Measurements from ENCODE around the gene NEK11. TPM values are rescaled to one million over a fixed set of nuclear protein-coding genes. Genes with fewer than 3 reads are reported as not detected.

The NEK11 gene
- polyA plus RNA-seq, 3 donors, result 0.31 to 0.56 (median 0.43) TPM

GRCh38 chr3:131081224-131081623 lies 54.5 kb downstream of the NEK11 start:
- H3K4me1 ChIP-seq (ENCODE audit: control insufficient read depth in 1 of 2, insufficient read depth in 2 of 2, low read length in 2 of 2), result no peaks in the 10 kb centered on the region
- Mint-ChIP-seq H3K36me3 (no peaks in the 10 kb centered on the region), H3K4me1 (no peaks in the 10 kb centered on the region), H3K27me3 (ENCODE audit: low read depth in 3 of 3) (peaks cover 1 to 2% (median 1%) of the 10 kb centered on the region in 3 donors), H3K9me3 (no peaks in the 10 kb centered on the region), H3K4me3 (no peak overlapping the region), H3K27ac (no peak overlapping the region)
- H3K9ac ChIP-seq (ENCODE audit: insufficient read depth, low read length, poor library complexity, severe bottlenecking), result no peak overlapping the region
- H4K20me1 ChIP-seq (ENCODE audit: insufficient read depth, low read length), result no peaks in the 10 kb centered on the region
- no peak overlapping the region for H2AFZ ChIP-seq (ENCODE audit: insufficient read depth, low read depth, low read length, poor library complexity, severe bottlenecking)
- intact Hi-C loops (cut with micrococcal nuclease), result no loop called here
- H3K27ac ChIP-seq (ENCODE audit: low read depth in 1 of 2, low read length in 2 of 2), result no peak overlapping the region
- H3K4me2 ChIP-seq (replicated peaks; ENCODE audit: extremely low read depth, low read length, poor library complexity, severe bottlenecking), result no peak overlapping the region
- TF ChIP-seq CTCF (IDR thresholded peaks at IDR 0.05), result no peak
- H3K36me3 ChIP-seq (replicated peaks in 1 of 2; ENCODE audit: control insufficient read depth in 1 of 2, insufficient read depth in 2 of 2, low read length in 2 of 2), result no peaks in the 10 kb centered on the region
- no peaks in the 10 kb centered on the region for H3K9me3 ChIP-seq (replicated peaks in 1 of 2; ENCODE audit: control insufficient read depth in 1 of 2, insufficient read depth in 1 of 2, low read length in 2 of 2)
- no peaks in the 10 kb centered on the region for H3K27me3 ChIP-seq (ENCODE audit: control insufficient read depth in 2 of 2, insufficient read depth in 2 of 2, low read length in 2 of 2)
- H3K4me3 ChIP-seq (replicated peaks in 1 of 3; ENCODE audit: low read depth in 2 of 3, low read length in 3 of 3), result no peak overlapping the region
- WGBS (ENCODE audit: insufficient coverage), result no CpG with 5 or more reads among the region's 1 CpG
- no peaks in the 10 kb centered on the region for H3K79me2 ChIP-seq (ENCODE audit: insufficient read depth, low read length)
- DNase-seq, result no peak

GRCh38 chr3:131082246-131082645 lies 55.6 kb downstream of the NEK11 start:
- 71% methylated on average over 1 of the region's 4 CpGs for WGBS (ENCODE audit: insufficient coverage)
- Histone ChIP-seq H3K4me1 (ENCODE audit: control insufficient read depth in 1 of 2, insufficient read depth in 2 of 2, low read length in 2 of 2) (no peaks in the 10 kb centered on the region), H3K27ac (ENCODE audit: low read depth in 1 of 2, low read length in 2 of 2) (no peak overlapping the region), H3K27me3 (ENCODE audit: control insufficient read depth in 2 of 2, insufficient read depth in 2 of 2, low read length in 2 of 2) (no peaks in the 10 kb centered on the region), H2AFZ (ENCODE audit: insufficient read depth, low read depth, low read length, poor library complexity, severe bottlenecking) (no peak overlapping the region), H3K79me2 (ENCODE audit: insufficient read depth, low read length) (no peaks in the 10 kb centered on the region), H4K20me1 (ENCODE audit: insufficient read depth, low read length) (no peaks in the 10 kb centered on the region), H3K9me3 (replicated peaks in 1 of 2; ENCODE audit: control insufficient read depth in 1 of 2, insufficient read depth in 1 of 2, low read length in 2 of 2) (no peaks in the 10 kb centered on the region), H3K36me3 (replicated peaks in 1 of 2; ENCODE audit: control insufficient read depth in 1 of 2, insufficient read depth in 2 of 2, low read length in 2 of 2) (no peaks in the 10 kb centered on the region), H3K4me2 (replicated peaks; ENCODE audit: extremely low read depth, low read length, poor library complexity, severe bottlenecking) (no peak overlapping the region), H3K4me3 (replicated peaks in 1 of 3; ENCODE audit: low read depth in 2 of 3, low read length in 3 of 3) (no peak overlapping the region), H3K9ac (ENCODE audit: insufficient read depth, low read length, poor library complexity, severe bottlenecking) (no peak overlapping the region)
- no peak for TF ChIP-seq CTCF (IDR thresholded peaks at IDR 0.05)
- intact Hi-C loops (cut with micrococcal nuclease), result no loop called here
- no peak overlapping the region for H3K27ac Mint-ChIP-seq
- no peak overlapping the region for H3K4me3 Mint-ChIP-seq
- H3K27me3 Mint-ChIP-seq (ENCODE audit: low read depth in 3 of 3), result peaks cover 1 to 2% (median 1%) of the 10 kb centered on the region in 3 donors
- H3K9me3 Mint-ChIP-seq, result peaks cover 0 to 3% (median 0%) of the 10 kb centered on the region in 7 donors
- no peaks in the 10 kb centered on the region for H3K4me1 Mint-ChIP-seq
- no peak for DNase-seq
- no peaks in the 10 kb centered on the region for H3K36me3 Mint-ChIP-seq
